HCT116 (cell line): ENCODE data around the gene TM6SF1. TPM values are rescaled to one million over a fixed set of nuclear protein-coding genes. Genes with fewer than 3 reads are reported as not detected.
"Not testable (repeated sequence)": the region's sequence is repeated elsewhere in the genome, so short reads cannot be mapped to it uniquely, and the experiment has no call there.

ENCODE experiments used
- ATAC-seq: fragments of 200-7000 bp; cut with Tn5 transposase; 2 replicates; pipeline ENCODE4 v1.9.1; 2020; ENCODE audit warnings: mild to moderate bottlenecking, moderate library complexity
- BruUV-seq: library from RNA; stranded (reverse); fragments of 400-500 nt; replicated peaks from 2 replicates; lab custom pipeline; 2021; lab: Mats Ljungman, UMichigan
- CTCF ChIA-PET: fragments of 300-600 bp; sonication (Branson Sonifier 250); formaldehyde crosslinking; loops from one replicate; lab custom pipeline; 2021; ENCODE audit warnings: antibody characterized with exemption; lab: Charles Lee
- POLR2A ChIA-PET: fragments of 300-600, 350-600 bp; sonication (Branson Sonifier 250); formaldehyde crosslinking; loops from one replicate; lab custom pipeline; 2021; ENCODE audit warnings: antibody characterized with exemption; lab: Charles Lee
- RAD21 ChIA-PET, 2 experiments: fragments of 300-600 bp; sonication (Branson Sonifier 250); formaldehyde crosslinking; loops; one replicate each; lab custom pipeline; 2023; ENCODE audit warnings: low total read pairs in 2 of 2; ENCODE audit not compliant: uncharacterized antibody in 2 of 2, unreplicated experiment in 2 of 2, low non-redundant PET in 1 of 2; lab: Charles Lee
- DNase-seq: peaks from one replicate; pipeline ENCODE4 v3.0.0-alpha.2; 2010; ENCODE audit warnings: low read depth, low spot score
- H2AFZ ChIP-seq: fragments of 200-600 bp; shearing (Covaris generic), sonication (generic); 2 replicates; pipeline ENCODE4 v1.6.1; 2017; ENCODE audit warnings: low read depth, mixed run types, mixed read lengths, antibody characterized with exemption, low read length; ENCODE audit not compliant: poor library complexity, severe bottlenecking
- H3K27ac ChIP-seq: 2 replicates; pipeline ENCODE4 v1.5.1; 2012; ENCODE audit warnings: low read depth, low read length
- H3K27me3 ChIP-seq: fragments of 200-600 bp; sonication (generic); 2 replicates; pipeline ENCODE4 v1.6.1; 2016; ENCODE audit warnings: mixed run types, low read length, mixed read lengths; ENCODE audit not compliant: insufficient read depth
- H3K36me3 ChIP-seq, 2 experiments: fragments of 200-500 bp in 1 of 2; fragments of 200-600 bp in 1 of 2; sonication (Bioruptor generic) in 1 of 2; sonication (generic) in 1 of 2; 2 replicates each; pipeline versions ENCODE4 v1.5.1 to v1.6.1; 2014 to 2016; ENCODE audit warnings: low read length in 2 of 2, inconsistent platforms in 1 of 2, mixed read lengths in 1 of 2, mixed run types in 1 of 2; ENCODE audit not compliant: insufficient read depth in 2 of 2, control insufficient read depth in 1 of 2
- H3K4me1 ChIP-seq, 2 experiments: fragments of 200-600 bp in 1 of 2; sonication (generic) in 1 of 2; 2 replicates each; pipeline versions ENCODE4 v1.5.1 to v1.6.1; 2012 to 2017; ENCODE audit warnings: low read length in 2 of 2, inconsistent platforms in 1 of 2, mild to moderate bottlenecking in 1 of 2, mixed read lengths in 1 of 2, mixed run types in 1 of 2, moderate library complexity in 1 of 2; ENCODE audit not compliant: insufficient read depth in 2 of 2, control insufficient read depth in 1 of 2
- H3K4me2 ChIP-seq: fragments of 200-600 bp; sonication (generic); 2 replicates; pipeline ENCODE4 v1.6.1; 2017; ENCODE audit warnings: mixed run types, low read length, mixed read lengths
- H3K4me3 ChIP-seq, 2 experiments: fragments of 200-600 bp in 1 of 2; sonication (generic) in 1 of 2; replicated peaks in 1 of 2; 2 replicates each; pipeline ENCODE4 v1.5.1; 2011 to 2016; ENCODE audit warnings: low read length in 2 of 2, control low read depth in 1 of 2, low read depth in 1 of 2, mild to moderate bottlenecking in 1 of 2, mixed read lengths in 1 of 2, mixed run types in 1 of 2
- H3K79me2 ChIP-seq: fragments of 200-600 bp; sonication (generic); 2 replicates; pipeline ENCODE4 v1.6.1; 2017; ENCODE audit warnings: mild to moderate bottlenecking, mixed run types, low read length, moderate library complexity, mixed read lengths; ENCODE audit not compliant: insufficient read depth
- H3K9ac ChIP-seq: fragments of 200-600 bp; sonication (generic); 2 replicates; pipeline ENCODE4 v1.6.1; 2016; ENCODE audit warnings: low read length, mixed read lengths
- H3K9me2 ChIP-seq: fragments of 200-600 bp; sonication (generic), shearing (Covaris generic); 2 replicates; pipeline ENCODE4 v1.6.1; 2017; ENCODE audit warnings: mixed run types, mild to moderate bottlenecking, moderate library complexity; ENCODE audit not compliant: insufficient read depth
- H3K9me3 ChIP-seq, 2 experiments: fragments of 200-500 bp in 1 of 2; fragments of 200-600 bp in 1 of 2; sonication (Bioruptor generic) in 1 of 2; sonication (generic) in 1 of 2; 2 replicates each; pipeline ENCODE4 v1.6.1; 2014 to 2017; ENCODE audit warnings: low read length in 2 of 2, mixed read lengths in 2 of 2, inconsistent platforms in 1 of 2, low read depth in 1 of 2, mild to moderate bottlenecking in 1 of 2, mixed run types in 1 of 2, moderate library complexity in 1 of 2; ENCODE audit not compliant: control insufficient read depth in 1 of 2, insufficient read depth in 1 of 2
- H4K20me1 ChIP-seq: fragments of 200-600 bp; sonication (generic), shearing (Covaris generic); 2 replicates; pipeline ENCODE4 v1.6.1; 2017; ENCODE audit warnings: mixed run types, mild to moderate bottlenecking, moderate library complexity; ENCODE audit not compliant: insufficient read depth
- CBX3 ChIP-seq: IDR thresholded peaks from 2 replicates; pipeline ENCODE4 v1.6.1; 2012; ENCODE audit warnings: low read depth
- ELF1 ChIP-seq: IDR thresholded peaks from 2 replicates; pipeline ENCODE4 v1.6.1; 2012; ENCODE audit warnings: low read depth, borderline replicate concordance
- EZH2phosphoT487 ChIP-seq: fragments of 200-600 bp; IDR thresholded peaks from 2 replicates; pipeline ENCODE4 v1.6.1; 2018; ENCODE audit warnings: antibody characterized with exemption, borderline replicate concordance
- FOSL1 ChIP-seq: IDR thresholded peaks from 2 replicates; pipeline ENCODE4 v1.6.1; 2012; ENCODE audit warnings: low read depth
- POLR2A ChIP-seq: IDR thresholded peaks from 2 replicates; pipeline ENCODE4 v1.7.0; 2011; ENCODE audit warnings: borderline replicate concordance; ENCODE audit not compliant: insufficient read depth, insufficient read length; ENCODE audit errors: extremely low read depth
- POLR2AphosphoS5 ChIP-seq: IDR thresholded peaks from 2 replicates; pipeline ENCODE4 v1.6.1; 2011; ENCODE audit warnings: mild to moderate bottlenecking, low read depth, low read length, moderate library complexity
- RAD21 ChIP-seq: IDR thresholded peaks from 2 replicates; pipeline ENCODE4 v1.6.1; 2012; ENCODE audit warnings: low read depth, mild to moderate bottlenecking
- SIN3A ChIP-seq: IDR thresholded peaks from 2 replicates; pipeline ENCODE4 v1.6.1; 2012; ENCODE audit warnings: low read depth
- SP1 ChIP-seq: IDR thresholded peaks from 2 replicates; pipeline ENCODE4 v1.6.1; 2012; ENCODE audit warnings: low read depth
- SRF ChIP-seq: IDR thresholded peaks from 2 replicates; pipeline ENCODE4 v1.6.1; 2012; ENCODE audit warnings: low read depth
- TCF7L2 ChIP-seq: IDR thresholded peaks from 2 replicates; pipeline ENCODE4 v1.7.0; 2011; ENCODE audit warnings: borderline replicate concordance, inconsistent platforms; ENCODE audit not compliant: insufficient read depth, insufficient read length; ENCODE audit errors: extremely low read depth
- ZNF274 ChIP-seq: fragments of 200-500 bp; sonication (Bioruptor generic); IDR thresholded peaks from 2 replicates; pipeline ENCODE4 v1.6.1; 2014; ENCODE audit warnings: mild to moderate bottlenecking, low read depth, low read length, inconsistent platforms
- intact Hi-C: fragments of 100-400 bp; cut with micrococcal nuclease; formaldehyde crosslinking; loops from 2 replicates; pipeline ENCODE4 v1.10.0; 2022
- total RNA-seq: library from RNA; stranded (reverse); gene quantifications from one replicate; pipeline ENCODE4 v1.2.1, GENCODE V29; 2021; ENCODE audit not compliant: unreplicated experiment
- TF ChIP-seq, protein P1 (sequence below): IDR thresholded peaks from 2 replicates; pipeline ENCODE4 v1.6.1; 2012
- TF ChIP-seq, protein P2 (sequence below), 3 experiments: fragments of 200-600 bp in 1 of 3; sonication (generic) in 1 of 3; IDR thresholded peaks in 2 of 3; conservative IDR thresholded peaks in 1 of 3; 2 replicates each; pipeline ENCODE4 v1.5.1; 2012 to 2017; ENCODE audit warnings: low read depth in 2 of 3, low read length in 2 of 3, antibody characterized with exemption in 1 of 3, borderline replicate concordance in 1 of 3, control low read depth in 1 of 3, mild to moderate bottlenecking in 1 of 3, mixed read lengths in 1 of 3, mixed run types in 1 of 3, moderate library complexity in 1 of 3; ENCODE audit not compliant: insufficient read depth in 1 of 3
- TF ChIP-seq, protein P3 (sequence below): IDR thresholded peaks from 2 replicates; pipeline ENCODE4 v1.6.1; 2012

Gene TM6SF1
- total RNA-seq, 1 experiment from 2014 or later = not detected

DNA sequence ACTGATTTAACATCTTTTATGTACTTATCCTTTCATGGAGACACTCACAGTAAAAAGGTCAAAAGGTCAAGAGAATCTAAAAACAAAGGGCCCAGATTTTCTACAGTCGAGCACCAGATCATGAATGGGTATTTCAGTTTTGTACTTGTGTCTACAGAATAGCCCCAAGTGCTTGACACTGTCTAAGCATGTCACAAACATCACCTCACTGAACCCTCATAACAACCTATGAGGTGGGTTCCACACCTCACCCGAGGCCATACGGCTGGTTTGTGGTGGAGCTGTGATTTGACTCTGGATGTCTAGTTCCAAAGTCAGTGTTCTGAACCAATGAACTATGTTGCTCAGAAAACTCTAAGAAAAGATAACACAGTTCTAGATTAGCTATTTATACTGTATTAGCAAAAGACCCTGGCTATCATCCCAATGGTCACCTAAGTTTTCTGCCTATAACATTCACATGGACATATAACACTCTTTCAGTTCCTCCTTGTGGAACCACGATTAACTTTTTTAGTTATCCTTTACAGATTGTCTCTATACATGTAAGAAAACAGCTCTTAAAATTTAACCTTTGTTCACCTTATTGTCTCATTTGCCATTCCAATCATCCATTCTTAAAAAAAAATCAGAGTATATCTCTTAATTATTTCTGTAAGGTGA lies 25.5 kb downstream of the TM6SF1 start:
- no TSS peak for BruUV-seq
- H2AFZ ChIP-seq = no peak overlapping the region
- H3K4me2 ChIP-seq = no peak overlapping the region
- CTCF ChIA-PET = interaction anchor here (0.9 kb wide), 1 partner anchor 122 kb away, joined by 3 read pairs; the partner anchor contains the start of gene C15orf40
- intact Hi-C loops = no loop called here
- no peaks in the 10 kb centered on the region for H3K27me3 ChIP-seq
- no peak overlapping the region for H3K27ac ChIP-seq
- RAD21 ChIA-PET = no interaction called here
- H4K20me1 ChIP-seq = no peaks in the 10 kb centered on the region
- no peak overlapping the region for H3K9ac ChIP-seq
- TF ChIP-seq, protein P1, sequence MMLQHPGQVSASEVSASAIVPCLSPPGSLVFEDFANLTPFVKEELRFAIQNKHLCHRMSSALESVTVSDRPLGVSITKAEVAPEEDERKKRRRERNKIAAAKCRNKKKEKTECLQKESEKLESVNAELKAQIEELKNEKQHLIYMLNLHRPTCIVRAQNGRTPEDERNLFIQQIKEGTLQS = no peak
- TF ChIP-seq POLR2A = no peak
- no peak for TF ChIP-seq ELF1
- TF ChIP-seq, protein P2, sequence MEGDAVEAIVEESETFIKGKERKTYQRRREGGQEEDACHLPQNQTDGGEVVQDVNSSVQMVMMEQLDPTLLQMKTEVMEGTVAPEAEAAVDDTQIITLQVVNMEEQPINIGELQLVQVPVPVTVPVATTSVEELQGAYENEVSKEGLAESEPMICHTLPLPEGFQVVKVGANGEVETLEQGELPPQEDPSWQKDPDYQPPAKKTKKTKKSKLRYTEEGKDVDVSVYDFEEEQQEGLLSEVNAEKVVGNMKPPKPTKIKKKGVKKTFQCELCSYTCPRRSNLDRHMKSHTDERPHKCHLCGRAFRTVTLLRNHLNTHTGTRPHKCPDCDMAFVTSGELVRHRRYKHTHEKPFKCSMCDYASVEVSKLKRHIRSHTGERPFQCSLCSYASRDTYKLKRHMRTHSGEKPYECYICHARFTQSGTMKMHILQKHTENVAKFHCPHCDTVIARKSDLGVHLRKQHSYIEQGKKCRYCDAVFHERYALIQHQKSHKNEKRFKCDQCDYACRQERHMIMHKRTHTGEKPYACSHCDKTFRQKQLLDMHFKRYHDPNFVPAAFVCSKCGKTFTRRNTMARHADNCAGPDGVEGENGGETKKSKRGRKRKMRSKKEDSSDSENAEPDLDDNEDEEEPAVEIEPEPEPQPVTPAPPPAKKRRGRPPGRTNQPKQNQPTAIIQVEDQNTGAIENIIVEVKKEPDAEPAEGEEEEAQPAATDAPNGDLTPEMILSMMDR (IDR thresholded peaks at IDR 0.05 in 2 of 3, conservative IDR thresholded peaks at IDR 0.05 in 1 of 3; ENCODE audit: borderline replicate concordance in 1 of 3, insufficient read depth in 1 of 3, low read depth in 2 of 3, low read length in 2 of 3) = no peak
- TF ChIP-seq SP1 = no peak
- no peak for TF ChIP-seq CBX3
- TF ChIP-seq EZH2phosphoT487 = no peak
- no peak for TF ChIP-seq TCF7L2
- TF ChIP-seq SRF = no peak
- TF ChIP-seq RAD21 = no peak
- no peak for TF ChIP-seq POLR2AphosphoS5
- TF ChIP-seq SIN3A = no peak
- TF ChIP-seq FOSL1 = no peak
- TF ChIP-seq ZNF274 = no peak
- TF ChIP-seq, protein P3, sequence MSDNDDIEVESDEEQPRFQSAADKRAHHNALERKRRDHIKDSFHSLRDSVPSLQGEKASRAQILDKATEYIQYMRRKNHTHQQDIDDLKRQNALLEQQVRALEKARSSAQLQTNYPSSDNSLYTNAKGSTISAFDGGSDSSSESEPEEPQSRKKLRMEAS = no peak
- POLR2A ChIA-PET = no interaction called here
- ATAC-seq (no peak), DNase-seq (no peak)
- H3K36me3 ChIP-seq = no peaks in the 10 kb centered on the region
- H3K4me3 ChIP-seq = no peak overlapping the region
- H3K4me1 ChIP-seq = no peaks in the 10 kb centered on the region
- no peaks in the 10 kb centered on the region for H3K9me2 ChIP-seq
- H3K79me2 ChIP-seq = no peaks in the 10 kb centered on the region
- H3K9me3 ChIP-seq = no peaks in the 10 kb centered on the region

DNA sequence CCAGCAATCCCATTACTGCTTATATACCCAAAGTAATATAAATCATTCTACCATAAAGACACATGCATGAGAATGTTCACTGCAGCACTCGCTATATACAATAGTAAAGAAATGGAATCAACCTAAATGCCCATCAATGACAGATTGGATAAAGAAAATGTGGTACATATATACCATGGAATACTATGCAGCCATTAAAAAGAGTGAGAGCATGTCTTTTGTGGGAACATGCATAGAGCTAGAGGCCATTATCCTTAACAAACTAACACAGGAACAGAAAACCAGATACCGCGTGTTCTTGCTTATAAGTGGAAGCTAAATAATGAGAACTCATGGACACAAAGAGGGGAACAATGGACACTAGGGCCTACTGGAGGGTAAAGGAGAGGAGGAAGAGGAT lies 34.7 kb downstream of the TM6SF1 start:
- H3K4me3 ChIP-seq, POLR2A ChIA-PET: not testable (repeated sequence)

More for the DNA sequence above, 34.7 kb downstream of the TM6SF1 start:
- H2AFZ ChIP-seq, BruUV-seq, ATAC-seq, RAD21 ChIA-PET, H3K36me3 ChIP-seq, intact Hi-C loops, DNase-seq, H3K9me3 ChIP-seq, H3K27ac ChIP-seq, H3K9ac ChIP-seq, H3K4me1 ChIP-seq, H3K27me3 ChIP-seq, H3K79me2 ChIP-seq, CTCF ChIA-PET, H3K9me2 ChIP-seq, H4K20me1 ChIP-seq, H3K4me2 ChIP-seq: not testable (repeated sequence)
